HepG2 (cell line): ENCODE data around the gene FGF3.

Experiments
- ATF1 ChIP-seq: IDR thresholded peaks from 2 replicates; pipeline ENCODE4 v1.6.1; 2016; ENCODE audit warnings: mild to moderate bottlenecking, control low read depth
- E2F1 ChIP-seq: sonication (generic); formaldehyde crosslinking; IDR thresholded peaks from 2 replicates; pipeline ENCODE4 v1.5.0; 2020; ENCODE audit warnings: missing genetic modification reagents
- ELK4 ChIP-seq: sonication (generic); formaldehyde crosslinking; IDR thresholded peaks from 2 replicates; pipeline ENCODE4 v1.9.0; 2021; ENCODE audit warnings: missing genetic modification reagents, borderline replicate concordance
- HOMEZ ChIP-seq: IDR thresholded peaks from 2 replicates; pipeline ENCODE4 v1.6.1; 2016; ENCODE audit warnings: low read depth
- MBNL3 ChIP-seq: fragments of 250-450 bp; sonication (Bioruptor Pico); conservative IDR thresholded peaks from 2 replicates; pipeline ENCODE4 v1.8.0; 2022; ENCODE audit warnings: mild to moderate bottlenecking, inconsistent platforms
- POLR2AphosphoS2 ChIP-seq: IDR thresholded peaks from 2 replicates; pipeline ENCODE4 v1.6.1; 2011; ENCODE audit warnings: low read depth, low read length, improper control_type of control experiment
- ZBTB20 ChIP-seq: sonication (generic); formaldehyde crosslinking; IDR thresholded peaks from 2 replicates; pipeline ENCODE4 v1.8.1; 2023; ENCODE audit warnings: missing genetic modification reagents, low read depth, mild to moderate bottlenecking, borderline replicate concordance
- ZNF142 ChIP-seq: sonication (generic); formaldehyde crosslinking; IDR thresholded peaks from 2 replicates; pipeline ENCODE4 v1.4.0; 2020; ENCODE audit warnings: missing genetic modification reagents

- TF ChIP-seq ZBTB20 (no peak), E2F1 (CRISPR knock-in tag) (no peak), HOMEZ (CRISPR knock-in tag) (no peak), POLR2AphosphoS2 (no peak), MBNL3 (no peak), ATF1 (no peak), ZNF142 (CRISPR knock-in tag) (no peak), ELK4 (CRISPR knock-in tag) (no peak)
Measured at GRCh38 chr11:69799582-69799981, 19.6 kb downstream of the FGF3 start.
